IPS-15b (cell line): Measurements from ENCODE around the gene IL5RA.

ENCODE experiments used
- H3K27me3 ChIP-seq: one replicate; pipeline ENCODE4 v1.6.1; 2013; ENCODE audit warnings: low read length; ENCODE audit not compliant: control insufficient read depth, insufficient read depth
- H3K36me3 ChIP-seq: one replicate; pipeline ENCODE4 v1.6.1; 2013; ENCODE audit warnings: low read length; ENCODE audit not compliant: control insufficient read depth, insufficient read depth
- H3K4me1 ChIP-seq: one replicate; pipeline ENCODE4 v1.6.1; 2013; ENCODE audit warnings: mild to moderate bottlenecking, low read length; ENCODE audit not compliant: control insufficient read depth, insufficient read depth
- H3K4me3 ChIP-seq: one replicate; pipeline ENCODE4 v1.5.1; 2013; ENCODE audit warnings: low read depth, low read length
- H3K9ac ChIP-seq: one replicate; pipeline ENCODE4 v1.6.1; 2013; ENCODE audit warnings: low read depth, mild to moderate bottlenecking, low read length
- H3K9me3 ChIP-seq: one replicate; pipeline ENCODE4 v1.6.1; 2013; ENCODE audit warnings: mild to moderate bottlenecking, low read length; ENCODE audit not compliant: control insufficient read depth, insufficient read depth

Gene IL5RA

DNA sequence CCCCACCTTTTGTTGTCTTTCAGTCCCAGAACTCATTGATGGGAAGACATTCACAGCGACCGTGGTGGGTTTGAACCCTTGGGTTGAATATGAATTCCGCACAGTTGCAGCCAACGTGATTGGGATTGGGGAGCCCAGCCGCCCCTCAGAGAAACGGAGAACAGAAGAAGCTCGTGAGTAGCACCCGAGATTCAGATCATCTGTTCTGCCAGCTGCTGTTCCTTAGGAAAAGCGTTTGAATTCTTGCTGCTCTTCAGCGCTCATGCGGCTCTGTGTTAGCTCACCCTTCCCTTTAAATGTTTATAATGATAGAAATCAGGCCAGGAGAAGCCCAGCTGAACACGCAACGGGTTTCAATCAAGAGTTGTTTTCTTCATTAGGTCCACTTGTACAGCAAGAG, 73.0 kb downstream of the IL5RA start:
- no peaks in the 10 kb centered on the region for H3K9me3 ChIP-seq
- no peak overlapping the region for H3K4me3 ChIP-seq
- H3K27me3 ChIP-seq, result no peaks in the 10 kb centered on the region
- H3K4me1 ChIP-seq, result no peaks in the 10 kb centered on the region
- no peaks in the 10 kb centered on the region for H3K36me3 ChIP-seq
- H3K9ac ChIP-seq, result no peak overlapping the region

GRCh38 chr3:3031326-3031725, 78.8 kb downstream of the IL5RA start:
- no peaks in the 10 kb centered on the region for H3K4me1 ChIP-seq
- H3K36me3 ChIP-seq, result no peaks in the 10 kb centered on the region
- H3K4me3 ChIP-seq, result no peak overlapping the region
- no peak overlapping the region for H3K9ac ChIP-seq
- H3K27me3 ChIP-seq, result no peaks in the 10 kb centered on the region
- H3K9me3 ChIP-seq, result no peaks in the 10 kb centered on the region

GRCh38 chr3:3027976-3028567, 82.1 kb downstream of the IL5RA start:
- peaks cover 3% of the 10 kb centered on the region for H3K4me1 ChIP-seq
- H3K27me3 ChIP-seq, result no peaks in the 10 kb centered on the region
- no peak overlapping the region for H3K9ac ChIP-seq
- H3K9me3 ChIP-seq, result no peaks in the 10 kb centered on the region
- no peak overlapping the region for H3K4me3 ChIP-seq
- H3K36me3 ChIP-seq, result no peaks in the 10 kb centered on the region

DNA sequence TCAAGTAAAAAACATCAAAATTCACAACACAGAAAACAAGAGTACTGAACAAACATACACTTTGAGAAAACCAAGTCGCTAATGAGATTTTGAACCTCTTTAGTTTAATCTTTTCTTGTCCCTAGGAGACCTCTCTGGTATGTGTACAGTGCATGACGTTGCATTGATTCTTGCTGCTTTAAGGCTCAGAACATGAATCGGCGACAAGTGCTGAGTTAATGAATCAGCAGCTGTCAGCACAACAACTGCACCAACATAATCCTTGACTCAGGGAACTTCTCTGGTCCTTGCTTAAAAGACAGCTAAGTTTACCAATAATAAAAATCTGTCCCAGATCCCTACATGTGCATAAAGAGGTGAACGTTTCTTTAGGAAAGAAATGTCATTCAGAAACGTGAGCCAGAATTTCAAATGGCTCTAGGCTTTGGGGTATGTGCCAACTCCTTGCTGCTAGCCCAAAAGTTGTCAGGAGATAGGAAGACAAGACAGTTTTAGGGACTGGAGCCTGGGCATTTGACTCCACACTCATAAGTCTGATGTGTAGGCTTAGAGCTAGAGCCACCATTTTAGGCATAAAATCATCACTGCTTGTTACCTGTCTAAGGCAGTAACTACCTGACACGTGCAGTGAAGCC, 86.9 kb downstream of the IL5RA start:
- Histone ChIP-seq H3K36me3 (no peaks in the 10 kb centered on the region), H3K27me3 (no peaks in the 10 kb centered on the region), H3K4me3 (no peak overlapping the region), H3K9ac (no peak overlapping the region), H3K4me1 (peaks cover 3% of the 10 kb centered on the region), H3K9me3 (no peaks in the 10 kb centered on the region)

DNA sequence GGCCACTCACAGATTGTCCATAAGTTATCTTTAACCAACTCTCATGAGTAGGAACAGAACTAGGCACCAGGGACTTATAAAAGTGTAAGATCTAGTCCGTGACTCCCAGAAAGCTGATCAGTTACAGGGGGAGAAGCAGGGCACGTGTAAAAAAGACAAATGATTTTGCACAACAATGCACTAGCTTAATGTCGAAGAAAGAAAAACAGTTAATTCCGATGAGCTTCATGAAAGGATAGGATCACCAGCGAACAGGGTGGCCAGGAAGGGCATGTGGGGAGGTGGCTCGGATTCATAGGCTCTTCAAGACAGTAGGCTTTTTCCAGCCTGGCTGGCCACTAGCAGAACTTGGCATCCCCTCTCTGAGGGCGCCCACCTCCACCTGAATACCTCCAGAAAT, 90.0 kb downstream of the IL5RA start:
- Histone ChIP-seq H3K27me3 (no peaks in the 10 kb centered on the region), H3K4me3 (no peak overlapping the region), H3K4me1 (peaks cover 10% of the 10 kb centered on the region)

More for the DNA sequence above, 90.0 kb downstream of the IL5RA start:
- Histone ChIP-seq H3K9ac (no peak overlapping the region), H3K36me3 (no peaks in the 10 kb centered on the region), H3K9me3 (no peaks in the 10 kb centered on the region)
